ENCODE results near the gene ZXDC. TPM values are rescaled to one million over a fixed set of nuclear protein-coding genes. Genes with fewer than 3 reads are reported as not detected.

ZXDC gene
- total RNA-seq, 1 donor from 2014 or later, result 19.3 TPM

- no peak for TF ChIP-seq CTCF (conservative IDR thresholded peaks at IDR 0.05; ENCODE audit: low read depth, low read length)
- no peak overlapping the region for H3K4me3 ChIP-seq (ENCODE audit: low read depth, low read length)
- DNase-seq (ENCODE audit: low read depth), result no peak
These were observed 7.4 kb downstream of the ZXDC start for GRCh38 chr3:126468028-126468891.

GRCh38 chr3:126467611-126467955 is 8.1 kb downstream of the ZXDC start:
- TF ChIP-seq CTCF (conservative IDR thresholded peaks at IDR 0.05; ENCODE audit: low read depth, low read length), result no peak
- no peak overlapping the region for H3K4me3 ChIP-seq (ENCODE audit: low read depth, low read length)
- DNase-seq (ENCODE audit: low read depth), result no peak

GRCh38 chr3:126466886-126467610 is 8.6 kb downstream of the ZXDC start:
- no peak for TF ChIP-seq CTCF (conservative IDR thresholded peaks at IDR 0.05; ENCODE audit: low read depth, low read length)
- H3K4me3 ChIP-seq (ENCODE audit: low read depth, low read length), result no peak overlapping the region
- no peak for DNase-seq (ENCODE audit: low read depth)

- no peak overlapping the region for H3K4me3 ChIP-seq (ENCODE audit: low read depth, low read length)
- no peak for TF ChIP-seq CTCF (conservative IDR thresholded peaks at IDR 0.05; ENCODE audit: low read depth, low read length)
- DNase-seq (ENCODE audit: low read depth), result no peak
These were observed 9.7 kb downstream of the ZXDC start for GRCh38 chr3:126465928-126466544.

GRCh38 chr3:126464997-126465396 is 10.7 kb downstream of the ZXDC start:
- no peak for TF ChIP-seq CTCF (conservative IDR thresholded peaks at IDR 0.05; ENCODE audit: low read depth, low read length)
- H3K4me3 ChIP-seq (ENCODE audit: low read depth, low read length), result no peak overlapping the region

GRCh38 chr3:126464494-126464893 is 11.2 kb downstream of the ZXDC start:
- no peak for DNase-seq (ENCODE audit: low read depth)
- no peak overlapping the region for H3K4me3 ChIP-seq (ENCODE audit: low read depth, low read length)
- TF ChIP-seq CTCF (conservative IDR thresholded peaks at IDR 0.05; ENCODE audit: low read depth, low read length), result no peak

More at GRCh38 chr3:126464997-126465396, 10.7 kb downstream of the ZXDC start:
- no peak for DNase-seq (ENCODE audit: low read depth)
